GM12878 (cell line): ENCODE results near the gene HOXA2.

Source experiments
- EP300 ChIP-seq, 2 experiments: fragments of 150-350 bp in 1 of 2; IDR thresholded peaks; 2 replicates each; pipeline ENCODE4 v1.6.1; 2011 to 2012; ENCODE audit warnings: low read depth in 2 of 2, low read length in 2 of 2, borderline replicate concordance in 1 of 2, improper control_type of control experiment in 1 of 2, inconsistent platforms in 1 of 2; ENCODE audit not compliant: control insufficient read depth in 1 of 2
- EZH2 ChIP-seq: IDR thresholded peaks from 2 replicates; pipeline ENCODE4 v1.6.1; 2012; ENCODE audit warnings: low read depth, mild to moderate bottlenecking, control low read depth, inconsistent platforms, low read length, borderline replicate concordance; ENCODE audit not compliant: control insufficient read depth
- PML ChIP-seq: IDR thresholded peaks from 2 replicates; pipeline ENCODE4 v1.6.1; 2012; ENCODE audit warnings: low read length, inconsistent platforms
- POLR2A ChIP-seq: IDR thresholded peaks from 2 replicates; pipeline ENCODE4 v1.6.1; 2011; ENCODE audit warnings: low read depth, mild to moderate bottlenecking, low read length
- RFX5 ChIP-seq: IDR thresholded peaks from 2 replicates; pipeline ENCODE4 v1.6.1; 2011; ENCODE audit warnings: low read depth, low read length, improper control_type of control experiment
- TF ChIP-seq, protein P1 (sequence below), 3 experiments: IDR thresholded peaks in 2 of 3; conservative IDR thresholded peaks in 1 of 3; 2 replicates each; pipeline ENCODE4 v1.5.1; 2011; ENCODE audit warnings: low read depth in 3 of 3, low read length in 3 of 3, mild to moderate bottlenecking in 3 of 3, control low read depth in 2 of 3, moderate library complexity in 2 of 3, inconsistent platforms in 1 of 3, mixed read lengths in 1 of 3; ENCODE audit not compliant: control insufficient read depth in 2 of 3, insufficient read depth in 1 of 3; ENCODE audit errors: extremely low read depth in 1 of 3

DNA sequence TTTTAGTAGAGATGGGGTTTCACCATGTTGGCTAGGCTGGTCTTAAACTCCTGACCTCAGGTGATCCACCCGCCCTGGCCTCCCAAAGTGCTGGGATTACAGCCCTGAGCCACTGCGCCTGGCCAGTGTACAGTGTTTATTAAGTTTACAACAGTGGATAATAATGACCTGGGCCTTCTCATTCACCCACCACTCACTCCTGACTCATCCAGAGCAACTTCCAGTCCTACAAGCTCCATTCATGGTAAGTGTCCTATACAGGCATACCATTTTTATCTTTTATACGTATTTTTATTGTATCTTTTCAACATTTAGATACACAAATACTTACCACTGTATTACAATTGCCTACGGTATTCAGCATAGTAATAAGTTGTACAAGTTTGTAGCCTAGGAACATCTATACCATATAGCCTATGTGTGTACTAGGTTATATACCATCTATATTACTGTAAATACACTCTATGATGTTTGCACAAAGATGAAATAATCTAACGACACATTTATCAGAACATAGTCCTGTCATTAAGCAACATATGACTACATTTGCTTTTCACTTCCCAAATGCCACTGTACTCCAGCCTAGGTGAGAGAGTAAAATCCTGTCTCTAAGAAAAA is 23.8 kb downstream of the HOXA2 start:
- TF ChIP-seq RFX5, result no peak
- no peak for TF ChIP-seq POLR2A
- TF ChIP-seq EP300 (IDR thresholded peaks at IDR 0.05; ENCODE audit: borderline replicate concordance in 1 of 2, control insufficient read depth in 1 of 2, low read depth in 2 of 2, low read length in 2 of 2), result no peak
- TF ChIP-seq PML, result no peak
- TF ChIP-seq, protein P1, sequence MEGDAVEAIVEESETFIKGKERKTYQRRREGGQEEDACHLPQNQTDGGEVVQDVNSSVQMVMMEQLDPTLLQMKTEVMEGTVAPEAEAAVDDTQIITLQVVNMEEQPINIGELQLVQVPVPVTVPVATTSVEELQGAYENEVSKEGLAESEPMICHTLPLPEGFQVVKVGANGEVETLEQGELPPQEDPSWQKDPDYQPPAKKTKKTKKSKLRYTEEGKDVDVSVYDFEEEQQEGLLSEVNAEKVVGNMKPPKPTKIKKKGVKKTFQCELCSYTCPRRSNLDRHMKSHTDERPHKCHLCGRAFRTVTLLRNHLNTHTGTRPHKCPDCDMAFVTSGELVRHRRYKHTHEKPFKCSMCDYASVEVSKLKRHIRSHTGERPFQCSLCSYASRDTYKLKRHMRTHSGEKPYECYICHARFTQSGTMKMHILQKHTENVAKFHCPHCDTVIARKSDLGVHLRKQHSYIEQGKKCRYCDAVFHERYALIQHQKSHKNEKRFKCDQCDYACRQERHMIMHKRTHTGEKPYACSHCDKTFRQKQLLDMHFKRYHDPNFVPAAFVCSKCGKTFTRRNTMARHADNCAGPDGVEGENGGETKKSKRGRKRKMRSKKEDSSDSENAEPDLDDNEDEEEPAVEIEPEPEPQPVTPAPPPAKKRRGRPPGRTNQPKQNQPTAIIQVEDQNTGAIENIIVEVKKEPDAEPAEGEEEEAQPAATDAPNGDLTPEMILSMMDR (IDR thresholded peaks at IDR 0.05 in 2 of 3, conservative IDR thresholded peaks at IDR 0.05 in 1 of 3; ENCODE audit: control insufficient read depth in 2 of 3, extremely low read depth in 1 of 3, insufficient read depth in 1 of 3, low read depth in 3 of 3, low read length in 3 of 3), result no peak
- TF ChIP-seq EZH2, result no peak
